Lung (tissue), 12 donors: ENCODE results near the gene POLR2E. TPM values are rescaled to one million over a fixed set of nuclear protein-coding genes. Genes with fewer than 3 reads are reported as not detected.

ENCODE experiments used
- ATAC-seq: fragments of 200-7000 bp; cut with Tn5 transposase; one replicate; pipeline ENCODE4 v1.9.1; 2020; ENCODE audit warnings: moderate number of reproducible peaks; ENCODE audit not compliant: insufficient read depth, low FRiP score
- DNase-seq, 3 donors: peaks; one replicate each; pipeline ENCODE4 v3.0.0-alpha.2; 2013 to 2017
- H3K27ac ChIP-seq, 2 donors: one replicate each; pipeline ENCODE4 v1.5.1; 2013; ENCODE audit warnings: mild to moderate bottlenecking in 2 of 2, moderate library complexity in 2 of 2, control low read depth in 1 of 2, inconsistent platforms in 1 of 2, low read depth in 1 of 2, low read length in 1 of 2
- H3K27me3 ChIP-seq, 3 donors: one replicate each; pipeline ENCODE4 v1.5.1; 2013; ENCODE audit warnings: low read length in 2 of 3; ENCODE audit not compliant: control insufficient read depth in 3 of 3, insufficient read depth in 3 of 3
- H3K36me3 ChIP-seq, 4 donors: one replicate each; pipeline ENCODE4 v1.5.1; 2013; ENCODE audit warnings: low read length in 4 of 4, mild to moderate bottlenecking in 1 of 4, moderate library complexity in 1 of 4; ENCODE audit not compliant: control insufficient read depth in 4 of 4, insufficient read depth in 4 of 4
- H3K4me1 ChIP-seq, 5 donors: one replicate each; pipeline ENCODE4 v1.5.1; 2013; ENCODE audit warnings: low read length in 5 of 5, mild to moderate bottlenecking in 2 of 5, moderate library complexity in 1 of 5; ENCODE audit not compliant: control insufficient read depth in 5 of 5, insufficient read depth in 5 of 5
- H3K4me3 ChIP-seq: one replicate; pipeline ENCODE4 v1.5.1; 2013; ENCODE audit warnings: mild to moderate bottlenecking, control low read depth, moderate library complexity
- H3K9ac ChIP-seq, 2 donors: one replicate each; pipeline ENCODE4 v1.5.1; 2013; ENCODE audit warnings: low read length in 2 of 2, control low read depth in 1 of 2; ENCODE audit not compliant: insufficient read depth in 1 of 2
- H3K9me3 ChIP-seq, 4 donors: one replicate each; pipeline ENCODE4 v1.5.1; 2013; ENCODE audit warnings: low read length in 3 of 4, mild to moderate bottlenecking in 1 of 4, moderate library complexity in 1 of 4; ENCODE audit not compliant: control insufficient read depth in 4 of 4, insufficient read depth in 3 of 4
- CTCF ChIP-seq: IDR thresholded peaks from 2 replicates; pipeline ENCODE4 v1.5.1; 2012; ENCODE audit warnings: mild to moderate bottlenecking; ENCODE audit errors: control extremely low read depth, extremely low read depth
- WGBS, 2 donors: extraction: QIAGEN DNeasy Blood & Tissue Kit; methylation state at CpG; one replicate each; pipeline ENCODE4 v1.1.7; 2013; 5-methylcytosine and 5-hydroxymethylcytosine counted together
- polyA plus RNA-seq, 2 donors: library from polyadenylated mRNA; stranded (reverse); fragments of 200-250 nt; gene quantifications; one replicate each; pipeline ENCODE4 v1.2.1, GENCODE V29; 2013
- total RNA-seq, 2 donors: library from RNA; depleted of rRNA in 1 of 2; stranded (reverse); fragments of >200 nt in 1 of 2; gene quantifications; one replicate each; pipeline ENCODE4 v1.2.1, GENCODE V29; 2014 to 2021
- donor health status: control.
- donor health status: control.
- donor health status: Bipolar disorder and iron deficiency.
- donor health status: healthy.
- donor health status: DM: yes; HTN: yes; CAD: no.

Gene POLR2E
- total and polyA plus RNA-seq, 4 donors: 78.4 to 196 (median 154) TPM

- Histone ChIP-seq H3K27ac (peak overlapping the region in 1 of 2 donors; percentile 40), H3K4me1 (peaks cover 0 to 28% (median 3%) of the 10 kb centered on the region in 5 donors), H3K9ac (no peak overlapping the region), H3K36me3 (peaks cover 3 to 21% (median 6%) of the 10 kb centered on the region in 4 donors), H3K4me3 (no peak overlapping the region), H3K9me3 (no peaks in the 10 kb centered on the region), H3K27me3 (no peaks in the 10 kb centered on the region)
- no peak for DNase-seq
- WGBS, 2 donors: 45 to 68% methylated on average over 22 of the region's 22 CpGs
- ATAC-seq: no peak
- no peak for TF ChIP-seq CTCF
These were observed 57.5 kb downstream of the POLR2E start for GRCh38 chr19:1037621-1038064.

Other genes starting within 250 kb of the POLR2E start
- 10 to 100 TPM in 1 of 2 donors, 1 to 10 TPM in 1; 1.4 to 16.6 TPM for gene ELANE, start 243.1 kb downstream of the POLR2E start, total RNA-seq
- gene ELANE, start 243.1 kb downstream of the POLR2E start, polyA plus RNA-seq: 10 to 100 TPM in 1 of 2 donors, 1 to 10 TPM in 1; 2.0 to 21.0 TPM
- gene CFD, start 235.7 kb downstream of the POLR2E start, total RNA-seq: 100 to 1,000 TPM in 1 of 2 donors, 10 to 100 TPM in 1; 90.8 to 185 TPM
- 100 to 1,000 TPM in 1 of 2 donors, 10 to 100 TPM in 1; 97.2 to 227 TPM for gene CFD, start 235.7 kb downstream of the POLR2E start, polyA plus RNA-seq
- 10 to 100 TPM; 38.7 to 59.7 TPM for gene MED16, start 202.2 kb downstream of the POLR2E start, total RNA-seq
- gene MED16, start 202.2 kb downstream of the POLR2E start, polyA plus RNA-seq: 10 to 100 TPM; 44.8 to 72.3 TPM
- gene RNU6-9, start 201.9 kb downstream of the POLR2E start, total RNA-seq: not detected
- gene RNU6-9, start 201.9 kb downstream of the POLR2E start, polyA plus RNA-seq: not detected
- gene R3HDM4, start 182.2 kb downstream of the POLR2E start, total RNA-seq: 10 to 100 TPM; 31.6 to 69.2 TPM
- 100 to 1,000 TPM in 1 of 2 donors, 10 to 100 TPM in 1; 86.1 to 139 TPM for gene R3HDM4, start 182.2 kb downstream of the POLR2E start, polyA plus RNA-seq
- gene KISS1R, start 178.0 kb downstream of the POLR2E start, total RNA-seq: under 1 TPM in 1 of 2 donors, not detected in 1; 0.21 TPM
- under 1 TPM in 1 of 2 donors, not detected in 1; 0.13 TPM for gene KISS1R, start 178.0 kb downstream of the POLR2E start, polyA plus RNA-seq
- gene ARID3A, start 169.3 kb downstream of the POLR2E start, total RNA-seq: 10 to 100 TPM; 22.6 to 29.7 TPM
- 10 to 100 TPM in 1 of 2 donors, 1 to 10 TPM in 1; 7.7 to 17.0 TPM for gene ARID3A, start 169.3 kb downstream of the POLR2E start, polyA plus RNA-seq
- gene WDR18, start 111.0 kb downstream of the POLR2E start, total RNA-seq: 10 to 100 TPM; 36.6 to 60.2 TPM
- 10 to 100 TPM; 43.4 to 48.0 TPM for gene WDR18, start 111.0 kb downstream of the POLR2E start, polyA plus RNA-seq
- gene GRIN3B, start 95.0 kb downstream of the POLR2E start, total RNA-seq: 10 to 100 TPM in 1 of 2 donors, 1 to 10 TPM in 1; 2.6 to 11.6 TPM
- 1 to 10 TPM; 1.3 to 2.3 TPM for gene GRIN3B, start 95.0 kb downstream of the POLR2E start, polyA plus RNA-seq
- 100 to 1,000 TPM in 1 of 2 donors, 10 to 100 TPM in 1; 61.1 to 195 TPM for gene TMEM259, start 74.3 kb downstream of the POLR2E start, total RNA-seq
- gene TMEM259, start 74.3 kb downstream of the POLR2E start, polyA plus RNA-seq: 100 to 1,000 TPM; 194 to 262 TPM
- gene RNU6-2, start 73.9 kb downstream of the POLR2E start, total RNA-seq: not detected
- gene RNU6-2, start 73.9 kb downstream of the POLR2E start, polyA plus RNA-seq: not detected
- gene CNN2, start 68.8 kb downstream of the POLR2E start, total RNA-seq: 100 to 1,000 TPM; 161 to 236 TPM
- 100 to 1,000 TPM; 162 to 198 TPM for gene CNN2, start 68.8 kb downstream of the POLR2E start, polyA plus RNA-seq
- gene ABCA7, start 55.3 kb downstream of the POLR2E start, total RNA-seq: 10 to 100 TPM; 20.1 to 50.0 TPM
- 10 to 100 TPM; 33.5 to 54.4 TPM for gene ABCA7, start 55.3 kb downstream of the POLR2E start, polyA plus RNA-seq
- gene ARHGAP45, start 28.2 kb downstream of the POLR2E start, total RNA-seq: 10 to 100 TPM; 23.8 to 86.4 TPM
- 100 to 1,000 TPM in 1 of 2 donors, 10 to 100 TPM in 1; 75.4 to 117 TPM for gene ARHGAP45, start 28.2 kb downstream of the POLR2E start, polyA plus RNA-seq
- gene GPX4, start 8.6 kb upstream of the POLR2E start, total RNA-seq: 100 to 1,000 TPM in 1 of 2 donors, 10 to 100 TPM in 1; 91.6 to 365 TPM
- 1,000 to 10,000 TPM in 1 of 2 donors, 100 to 1,000 TPM in 1; 566 to 1,031 TPM for gene GPX4, start 8.6 kb upstream of the POLR2E start, polyA plus RNA-seq
- gene SBNO2, start 78.9 kb upstream of the POLR2E start, total RNA-seq: 100 to 1,000 TPM in 1 of 2 donors, 10 to 100 TPM in 1; 45.6 to 128 TPM
- gene SBNO2, start 78.9 kb upstream of the POLR2E start, polyA plus RNA-seq: 100 to 1,000 TPM in 1 of 2 donors, 10 to 100 TPM in 1; 63.3 to 155 TPM
- 10 to 100 TPM; 51.0 to 58.3 TPM for gene STK11, start 110.4 kb upstream of the POLR2E start, total RNA-seq
- gene STK11, start 110.4 kb upstream of the POLR2E start, polyA plus RNA-seq: 10 to 100 TPM; 43.1 to 59.8 TPM
- gene CBARP, start 142.6 kb upstream of the POLR2E start, total RNA-seq: under 1 TPM; 0.23 to 0.83 TPM
- under 1 TPM; 0.41 to 0.77 TPM for gene CBARP, start 142.6 kb upstream of the POLR2E start, polyA plus RNA-seq
- 100 to 1,000 TPM in 1 of 2 donors, 10 to 100 TPM in 1; 27.1 to 217 TPM for gene ATP5F1D, start 146.4 kb upstream of the POLR2E start, total RNA-seq
- gene ATP5F1D, start 146.4 kb upstream of the POLR2E start, polyA plus RNA-seq: 100 to 1,000 TPM; 157 to 266 TPM
- 100 to 1,000 TPM in 1 of 2 donors, 10 to 100 TPM in 1; 39.7 to 185 TPM for gene MIDN, start 153.2 kb upstream of the POLR2E start, total RNA-seq
- gene MIDN, start 153.2 kb upstream of the POLR2E start, polyA plus RNA-seq: 10 to 100 TPM; 49.3 to 68.0 TPM
- gene CIRBP, start 174.0 kb upstream of the POLR2E start, total RNA-seq: 100 to 1,000 TPM; 435 to 443 TPM
- gene CIRBP, start 174.0 kb upstream of the POLR2E start, polyA plus RNA-seq: 100 to 1,000 TPM; 313 to 488 TPM
- gene FAM174C, start 180.2 kb upstream of the POLR2E start, total RNA-seq: 10 to 100 TPM; 17.5 to 66.5 TPM
- gene FAM174C, start 180.2 kb upstream of the POLR2E start, polyA plus RNA-seq: 10 to 100 TPM; 72.3 to 89.3 TPM
- gene EFNA2, start 190.5 kb upstream of the POLR2E start, total RNA-seq: under 1 TPM in 1 of 2 donors, not detected in 1; 0.37 TPM
- gene EFNA2, start 190.5 kb upstream of the POLR2E start, polyA plus RNA-seq: not detected